A673 (cell line): ENCODE data around the gene OTOG.

Source experiments
- EZH2 ChIP-seq: fragments of 200-600 bp; sonication (generic); IDR thresholded peaks from 2 replicates; pipeline ENCODE4 v1.6.1; 2017; ENCODE audit warnings: borderline replicate concordance, low read depth, mild to moderate bottlenecking, mixed read lengths, antibody characterized with exemption, low read length; ENCODE audit not compliant: poor library complexity, severe bottlenecking
- TF ChIP-seq, protein P1 (sequence below): fragments of 300-800, 200-600 bp; sonication (generic); conservative IDR thresholded peaks from 2 replicates; pipeline ENCODE4 v1.5.1; 2017; ENCODE audit warnings: low read depth, mild to moderate bottlenecking, antibody characterized with exemption, low read length, moderate library complexity, mixed read lengths

- TF ChIP-seq, protein P1, sequence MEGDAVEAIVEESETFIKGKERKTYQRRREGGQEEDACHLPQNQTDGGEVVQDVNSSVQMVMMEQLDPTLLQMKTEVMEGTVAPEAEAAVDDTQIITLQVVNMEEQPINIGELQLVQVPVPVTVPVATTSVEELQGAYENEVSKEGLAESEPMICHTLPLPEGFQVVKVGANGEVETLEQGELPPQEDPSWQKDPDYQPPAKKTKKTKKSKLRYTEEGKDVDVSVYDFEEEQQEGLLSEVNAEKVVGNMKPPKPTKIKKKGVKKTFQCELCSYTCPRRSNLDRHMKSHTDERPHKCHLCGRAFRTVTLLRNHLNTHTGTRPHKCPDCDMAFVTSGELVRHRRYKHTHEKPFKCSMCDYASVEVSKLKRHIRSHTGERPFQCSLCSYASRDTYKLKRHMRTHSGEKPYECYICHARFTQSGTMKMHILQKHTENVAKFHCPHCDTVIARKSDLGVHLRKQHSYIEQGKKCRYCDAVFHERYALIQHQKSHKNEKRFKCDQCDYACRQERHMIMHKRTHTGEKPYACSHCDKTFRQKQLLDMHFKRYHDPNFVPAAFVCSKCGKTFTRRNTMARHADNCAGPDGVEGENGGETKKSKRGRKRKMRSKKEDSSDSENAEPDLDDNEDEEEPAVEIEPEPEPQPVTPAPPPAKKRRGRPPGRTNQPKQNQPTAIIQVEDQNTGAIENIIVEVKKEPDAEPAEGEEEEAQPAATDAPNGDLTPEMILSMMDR = no peak
- TF ChIP-seq EZH2 = no peak
These were observed 17.1 kb downstream of the OTOG start for GRCh38 chr11:17563961-17564686.
